IMR-90 (cell line): ENCODE measurements around the gene ZDHHC18. TPM values are rescaled to one million over a fixed set of nuclear protein-coding genes. Genes with fewer than 3 reads are reported as not detected.
A peak's percentile ranks its signal among the peaks of the same experiment; 100 is the strongest.

Experiments
- ATAC-seq: fragments of 200-7000 bp; cut with Tn5 transposase; 2 replicates; pipeline ENCODE4 v1.9.1; 2020; ENCODE audit warnings: low read depth, mild to moderate bottlenecking, moderate library complexity
- BruUV-seq: library from RNA; stranded (reverse); fragments of 400-500 nt; replicated peaks from 2 replicates; lab custom pipeline; 2021; lab: Mats Ljungman, UMichigan
- CTCF ChIA-PET: fragments of 300-600 bp; formaldehyde crosslinking; extraction: SDS; loops from one replicate; lab custom pipeline; 2021; ENCODE audit warnings: antibody characterized with exemption; lab: Yijun Ruan, JAX
- POLR2A ChIA-PET: fragments of 300-600 bp; sonication (Branson Sonifier 250); formaldehyde crosslinking; loops from one replicate; lab custom pipeline; 2022; ENCODE audit warnings: antibody characterized with exemption; ENCODE audit not compliant: unreplicated experiment; lab: Charles Lee
- DNase-seq: peaks from one replicate; pipeline ENCODE4 v3.0.0; 2013
- H2AFZ ChIP-seq: replicated peaks from 2 replicates; pipeline ENCODE3; 2013; ENCODE audit warnings: low read length, mild to moderate bottlenecking; ENCODE audit not compliant: poor library complexity
- H2AK5ac ChIP-seq: 2 replicates; pipeline ENCODE4 v1.6.1; 2013; ENCODE audit warnings: low read depth, low read length, inconsistent platforms
- H2AK9ac ChIP-seq: replicated peaks from 2 replicates; pipeline ENCODE3; 2013; ENCODE audit warnings: mild to moderate bottlenecking, low read depth, low read length, moderate library complexity; ENCODE audit not compliant: poor library complexity
- H2BK120ac ChIP-seq: 2 replicates; pipeline ENCODE4 v1.6.1; 2013; ENCODE audit warnings: low read depth, low read length, inconsistent platforms
- H2BK15ac ChIP-seq: 3 replicates; pipeline ENCODE4 v1.6.1; 2013; ENCODE audit warnings: low read depth, low read length, inconsistent platforms
- H2BK20ac ChIP-seq: 2 replicates; pipeline ENCODE4 v1.6.1; 2013; ENCODE audit warnings: low read depth, mild to moderate bottlenecking, inconsistent platforms, low read length, moderate library complexity
- H2BK5ac ChIP-seq: 2 replicates; pipeline ENCODE4 v1.6.1; 2013; ENCODE audit warnings: mild to moderate bottlenecking, low read depth, low read length, inconsistent platforms; ENCODE audit not compliant: poor library complexity, severe bottlenecking
- H3K14ac ChIP-seq: replicated peaks from 2 replicates; pipeline ENCODE4 v1.6.1; 2013; ENCODE audit warnings: low read depth, low read length, inconsistent platforms
- H3K18ac ChIP-seq: 2 replicates; pipeline ENCODE4 v1.6.1; 2013; ENCODE audit warnings: low read depth, low read length, control low read depth
- H3K23ac ChIP-seq: 2 replicates; pipeline ENCODE4 v1.6.1; 2013; ENCODE audit warnings: low read depth, low read length, inconsistent platforms
- H3K27ac ChIP-seq: 2 replicates; pipeline ENCODE4 v1.5.1; 2013; ENCODE audit warnings: mild to moderate bottlenecking, control low read depth, low read length; ENCODE audit not compliant: insufficient read depth
- H3K27me3 ChIP-seq: 2 replicates; pipeline ENCODE4 v1.6.1; 2013; ENCODE audit warnings: low read length; ENCODE audit not compliant: control insufficient read depth, insufficient read depth
- H3K36me3 ChIP-seq: 2 replicates; pipeline ENCODE4 v1.6.1; 2013; ENCODE audit warnings: low read length, mixed read lengths; ENCODE audit not compliant: control insufficient read depth, insufficient read depth
- H3K4ac ChIP-seq: 2 replicates; pipeline ENCODE4 v1.6.1; 2013; ENCODE audit warnings: low read depth, low read length, inconsistent platforms
- H3K4me1 ChIP-seq: 2 replicates; pipeline ENCODE4 v1.6.1; 2013; ENCODE audit warnings: low read length, mixed read lengths; ENCODE audit not compliant: control insufficient read depth, insufficient read depth
- H3K4me2 ChIP-seq: 2 replicates; pipeline ENCODE4 v1.6.1; 2013; ENCODE audit warnings: low read depth, mild to moderate bottlenecking, control low read depth, low read length, moderate library complexity
- H3K4me3 ChIP-seq: 2 replicates; pipeline ENCODE4 v1.5.1; 2013; ENCODE audit warnings: low read depth, mild to moderate bottlenecking, control low read depth, low read length, moderate library complexity; ENCODE audit not compliant: insufficient read depth
- H3K56ac ChIP-seq: 2 replicates; pipeline ENCODE4 v1.6.1; 2013; ENCODE audit warnings: low read length, inconsistent platforms; ENCODE audit not compliant: insufficient read depth; ENCODE audit errors: extremely low read depth
- H3K79me1 ChIP-seq, 2 experiments: 2 replicates each; pipeline ENCODE4 v1.6.1; 2013; ENCODE audit warnings: low read length in 2 of 2, inconsistent platforms in 1 of 2, low read depth in 1 of 2
- H3K9ac ChIP-seq: 2 replicates; pipeline ENCODE4 v1.6.1; 2013; ENCODE audit warnings: low read depth, low read length, control low read depth
- H3K9me1 ChIP-seq: 2 replicates; pipeline ENCODE4 v1.6.1; 2013; ENCODE audit warnings: low read length, inconsistent platforms; ENCODE audit not compliant: insufficient read depth
- H3K9me3 ChIP-seq: 2 replicates; pipeline ENCODE4 v1.6.1; 2013; ENCODE audit warnings: low read length; ENCODE audit not compliant: control insufficient read depth, insufficient read depth
- H4K20me1 ChIP-seq: 2 replicates; pipeline ENCODE4 v1.6.1; 2013; ENCODE audit warnings: low read length, inconsistent platforms; ENCODE audit not compliant: insufficient read depth
- H4K5ac ChIP-seq: 2 replicates; pipeline ENCODE4 v1.6.1; 2013; ENCODE audit warnings: mild to moderate bottlenecking, low read depth, low read length, control low read depth
- H4K8ac ChIP-seq, 2 experiments: 2 replicates each; pipeline ENCODE4 v1.6.1; 2013; ENCODE audit warnings: low read depth in 2 of 2, low read length in 2 of 2, control low read depth in 1 of 2, inconsistent platforms in 1 of 2
- H4K91ac ChIP-seq: 2 replicates; pipeline ENCODE4 v1.6.1; 2013; ENCODE audit warnings: low read depth, low read length, inconsistent platforms; ENCODE audit not compliant: insufficient read depth
- BHLHE40 ChIP-seq: fragments of 150-350 bp; IDR thresholded peaks from 2 replicates; pipeline ENCODE4 v1.6.1; 2016; ENCODE audit warnings: mild to moderate bottlenecking, low read depth, low read length
- CEBPB ChIP-seq: IDR thresholded peaks from 2 replicates; pipeline ENCODE4 v1.6.1; 2012; ENCODE audit warnings: low read depth, low read length, improper control_type of control experiment
- CHD1 ChIP-seq: IDR thresholded peaks from 2 replicates; pipeline ENCODE4 v1.6.1; 2012; ENCODE audit warnings: low read depth, low read length, improper control_type of control experiment
- CTCF ChIP-seq: conservative IDR thresholded peaks from 2 replicates; pipeline ENCODE4 v1.5.1; 2012; ENCODE audit warnings: mild to moderate bottlenecking, low read depth, low read length, improper control_type of control experiment
- ELK1 ChIP-seq: fragments of 150-350 bp; IDR thresholded peaks from 2 replicates; pipeline ENCODE4 v1.6.1; 2016; ENCODE audit warnings: low read depth, mild to moderate bottlenecking, low read length, moderate library complexity, borderline replicate concordance
- FOS ChIP-seq: fragments of 150-350 bp; IDR thresholded peaks from 2 replicates; pipeline ENCODE4 v1.6.1; 2016; ENCODE audit warnings: low read depth, low read length
- MAFK ChIP-seq: IDR thresholded peaks from 2 replicates; pipeline ENCODE4 v1.6.1; 2012; ENCODE audit warnings: low read depth, low read length, improper control_type of control experiment
- MAZ ChIP-seq: IDR thresholded peaks from 2 replicates; pipeline ENCODE4 v1.6.1; 2012; ENCODE audit warnings: low read depth, mild to moderate bottlenecking, low read length, improper control_type of control experiment, moderate library complexity, borderline replicate concordance
- MXI1 ChIP-seq: IDR thresholded peaks from 2 replicates; pipeline ENCODE4 v1.6.1; 2012; ENCODE audit warnings: low read depth, mild to moderate bottlenecking, low read length, moderate library complexity, borderline replicate concordance
- NFE2L2 ChIP-seq: fragments of 150-350 bp; IDR thresholded peaks from 2 replicates; pipeline ENCODE4 v1.6.1; 2016; ENCODE audit warnings: low read depth, mild to moderate bottlenecking, low read length
- POLR2A ChIP-seq: IDR thresholded peaks from 2 replicates; pipeline ENCODE4 v1.6.1; 2012; ENCODE audit warnings: mild to moderate bottlenecking, low read depth, low read length
- RAD21 ChIP-seq: IDR thresholded peaks from 2 replicates; pipeline ENCODE4 v1.6.1; 2012; ENCODE audit warnings: low read length, improper control_type of control experiment
- RCOR1 ChIP-seq: IDR thresholded peaks from 2 replicates; pipeline ENCODE4 v1.6.1; 2012; ENCODE audit warnings: mild to moderate bottlenecking, low read length, improper control_type of control experiment; ENCODE audit not compliant: insufficient replicate concordance
- RFX5 ChIP-seq: IDR thresholded peaks from 2 replicates; pipeline ENCODE4 v1.8.0; 2012; ENCODE audit warnings: low read depth, mild to moderate bottlenecking, low read length, moderate library complexity
- SMC3 ChIP-seq: fragments of 150-350 bp; IDR thresholded peaks from 2 replicates; pipeline ENCODE4 v1.6.1; 2016; ENCODE audit warnings: low read depth, mild to moderate bottlenecking, antibody characterized with exemption, low read length, moderate library complexity
- USF2 ChIP-seq: fragments of 150-350 bp; IDR thresholded peaks from 2 replicates; pipeline ENCODE4 v1.6.1; 2017; ENCODE audit warnings: mild to moderate bottlenecking, antibody characterized with exemption, low read length, low read depth
- WGBS, 2 experiments: methylation state at CpG; one replicate each; pipeline versions ENCODE4 v1.1.5 to v1.1.7; 2013; ENCODE audit warnings: missing lambda C conversion rate in 2 of 2; ENCODE audit not compliant: insufficient read length in 1 of 2; ENCODE audit errors: extremely low coverage in 2 of 2; 5-methylcytosine and 5-hydroxymethylcytosine counted together
- dilution Hi-C: fragments of 300-500 bp; cut with HindIII; formaldehyde crosslinking; loops from one replicate; pipeline ENCODE4 v1.14.3; 2018; ENCODE audit warnings: low sequenced_read_pairs; ENCODE audit not compliant: unreplicated experiment
- in situ Hi-C: fragments of 300-500 bp; cut with MboI; formaldehyde crosslinking; loops from 3 replicates; pipeline ENCODE4 v1.14.3; 2019; ENCODE audit warnings: low sequenced_read_pairs, inconsistent platforms, mixed read lengths
- intact Hi-C: fragments of 100-400 bp; cut with micrococcal nuclease; formaldehyde crosslinking; loops from 2 replicates; pipeline ENCODE4 v1.10.0; 2022
- polyA plus RNA-seq, 3 experiments: library from polyadenylated mRNA; depleted of rRNA; stranded (reverse); fragments of >200 nt; gene quantifications; 2 replicates each; pipeline ENCODE4 v1.2.3, GENCODE V29; 2012; ENCODE audit warnings: low replicate concordance in 1 of 3
- total RNA-seq: library from RNA; depleted of rRNA; stranded (reverse); fragments of >200 nt; gene quantifications from 2 replicates; pipeline ENCODE4 v1.2.3, GENCODE V29; 2012

The ZDHHC18 gene
- total and polyA plus RNA-seq, 2 of the 4 experiments (the other 2 are of a cell fraction), result 12.5 to 37.0 TPM

- Histone ChIP-seq H3K79me1 (peaks cover 5 to 21% of the 10 kb centered on the region in 2 experiments; a peak in 2 of 4 replicates), H3K36me3 (peaks cover 44% of the 10 kb centered on the region), H2AFZ (peak overlapping the region; percentile 56), H2BK15ac (no peak overlapping the region), H3K27me3 (no peaks in the 10 kb centered on the region), H3K9me3 (no peaks in the 10 kb centered on the region), H4K91ac (no peak overlapping the region), H3K23ac (no peak overlapping the region), H2AK9ac (peak overlapping the region; percentile 39), H3K27ac (peak overlapping the region; percentile 1; the same call in 1 of the 2 replicates), H3K4me1 (peaks cover 10% of the 10 kb centered on the region), H2BK120ac (no peak overlapping the region), H2BK5ac (peak overlapping the region; percentile 1), H3K18ac (no peak overlapping the region; the same call in 1 of the 2 replicates), H3K9ac (no peak overlapping the region), H4K5ac (no peak overlapping the region), H2AK5ac (no peak overlapping the region), H3K56ac (no peak overlapping the region), H3K4me3 (no peak overlapping the region), H4K20me1 (peaks cover 8% of the 10 kb centered on the region; the same call in 1 of the 2 replicates), H3K4ac (no peak overlapping the region), H3K4me2 (no peak overlapping the region), H2BK20ac (no peak overlapping the region), H3K9me1 (peaks cover 5% of the 10 kb centered on the region; the same call in 1 of the 2 replicates), H3K14ac (no peak overlapping the region), H4K8ac (0 out of 4 replicates have a peak overlapping the region, but pooled peaks of 1 of the 2 experiments have one; percentile 6)
- no CpG with 5 or more reads among the region's 10 CpGs for WGBS, 2 experiments
- ChIA-PET POLR2A (no interaction called here), CTCF (interaction anchor here (0.6 kb wide), 1 partner anchor 16 kb away, joined by 3 read pairs; no protein-coding TSS in a partner anchor)
- ATAC-seq (no peak; the same call in 1 of the 2 replicates), DNase-seq (no peak)
- in situ Hi-C loops (no loop called here), dilution Hi-C loops (no loop called here), intact Hi-C loops (no loop called here)
- TF ChIP-seq CTCF (no peak), CHD1 (no peak), BHLHE40 (no peak), CEBPB (no peak), MXI1 (no peak), USF2 (no peak), FOS (no peak), ELK1 (no peak), MAZ (no peak), RAD21 (no peak), RCOR1 (no peak), RFX5 (no peak), MAFK (no peak), SMC3 (no peak), NFE2L2 (no peak), POLR2A (no peak)
- no TSS peak for BruUV-seq
Measured at GRCh38 chr1:26848499-26848898, 22.0 kb downstream of the ZDHHC18 start.
